GM12878 (cell line): Measurements from ENCODE around the gene DGAT2. TPM values are rescaled to one million over a fixed set of nuclear protein-coding genes. Genes with fewer than 3 reads are reported as not detected.

Source experiments
- ATAC-seq: fragments of 200-7000 bp; cut with Tn5 transposase; 3 replicates; pipeline ENCODE4 v1.9.1; 2020; ENCODE audit warnings: mild to moderate bottlenecking, moderate library complexity
- BruUV-seq: library from RNA; stranded (reverse); fragments of 400-500 nt; replicated peaks from 2 replicates; lab custom pipeline; 2021; lab: Mats Ljungman, UMichigan
- CTCF ChIA-PET: fragments of 300-600 bp; sonication (Branson Sonifier 250); formaldehyde crosslinking; extraction: SDS; loops from one replicate; lab custom pipeline; 2021; ENCODE audit warnings: inconsistent platforms; lab: Yijun Ruan, JAX
- POLR2A ChIA-PET: fragments of 350-600 bp; formaldehyde crosslinking; extraction: SDS; loops from one replicate; lab custom pipeline; 2021; ENCODE audit warnings: inconsistent platforms; lab: Charles Lee
- RAD21 ChIA-PET: fragments of 300-600 bp; sonication (Branson Sonifier 250); formaldehyde crosslinking; loops from one replicate; lab custom pipeline; 2023; ENCODE audit warnings: antibody characterized with exemption; ENCODE audit not compliant: unreplicated experiment; lab: Charles Lee
- SMC1A ChIA-PET: fragments of 300-600 bp; sonication (Branson Sonifier 250); formaldehyde crosslinking; loops from one replicate; lab custom pipeline; 2023; ENCODE audit not compliant: unreplicated experiment, uncharacterized antibody; lab: Charles Lee
- DNase-seq: peaks from one replicate; pipeline ENCODE4 v3.0.0-alpha.2; 2011; ENCODE audit warnings: low read depth, low spot score
- FAIRE-seq: peaks from 3 replicates; lab custom pipeline; 2011; peaks lifted over from hg19 to GRCh38; lab: Jason Lieb, UNC
- H2AFZ ChIP-seq: 2 replicates; pipeline ENCODE4 v1.6.0; 2011; ENCODE audit warnings: low read depth, low read length, control low read depth; ENCODE audit not compliant: control insufficient read depth
- H3K27ac ChIP-seq: 2 replicates; pipeline ENCODE4 v1.5.1; 2011; ENCODE audit warnings: control low read depth; ENCODE audit not compliant: control insufficient read depth, insufficient read depth
- H3K27me3 ChIP-seq, 2 experiments: replicated peaks in 1 of 2; 2 replicates each; pipeline versions ENCODE4 v1.6.0 to v1.6.1; 2011; ENCODE audit warnings: low read length in 1 of 2; ENCODE audit not compliant: control insufficient read depth in 2 of 2, insufficient read depth in 2 of 2
- H3K36me3 ChIP-seq, 2 experiments: 2 replicates each; pipeline ENCODE4 v1.5.1; 2011; ENCODE audit warnings: low read length in 1 of 2; ENCODE audit not compliant: control insufficient read depth in 2 of 2, insufficient read depth in 2 of 2
- H3K4me1 ChIP-seq: 2 replicates; pipeline ENCODE4 v1.6.1; 2011; ENCODE audit warnings: mild to moderate bottlenecking, low read length, moderate library complexity, mixed read lengths; ENCODE audit not compliant: control insufficient read depth, insufficient read depth
- H3K4me2 ChIP-seq: 2 replicates; pipeline ENCODE4 v1.6.0; 2011; ENCODE audit warnings: control low read depth; ENCODE audit not compliant: control insufficient read depth, insufficient read depth
- H3K4me3 ChIP-seq: fragments of 200-600 bp; sonication (generic); 2 replicates; pipeline ENCODE4 v1.5.1; 2016
- H3K79me2 ChIP-seq: 2 replicates; pipeline ENCODE4 v1.6.0; 2011; ENCODE audit warnings: low read length; ENCODE audit not compliant: control insufficient read depth, insufficient read depth
- H3K9ac ChIP-seq: 2 replicates; pipeline ENCODE4 v1.8.0; 2011; ENCODE audit warnings: low read length, control low read depth, mixed read lengths; ENCODE audit not compliant: control insufficient read depth, insufficient read depth
- H3K9me3 ChIP-seq: replicated peaks from 3 replicates; pipeline ENCODE4 v1.5.1; 2011; ENCODE audit warnings: mild to moderate bottlenecking, low read length; ENCODE audit not compliant: control insufficient read depth, insufficient read depth
- H4K20me1 ChIP-seq: 2 replicates; pipeline ENCODE4 v1.6.0; 2011; ENCODE audit not compliant: control insufficient read depth, insufficient read depth
- BRCA1 ChIP-seq: IDR thresholded peaks from 2 replicates; pipeline ENCODE4 v1.6.1; 2011; ENCODE audit warnings: low read depth, low read length, improper control_type of control experiment
- CBFB ChIP-seq: IDR thresholded peaks from 2 replicates; pipeline ENCODE4 v1.6.1; 2016; ENCODE audit warnings: antibody characterized with exemption, low read depth
- CBX5 ChIP-seq: sonication (generic); IDR thresholded peaks from 2 replicates; pipeline ENCODE4 v1.6.1; 2016; ENCODE audit warnings: low read depth, moderate library complexity, mild to moderate bottlenecking, inconsistent platforms
- EZH2 ChIP-seq: IDR thresholded peaks from 2 replicates; pipeline ENCODE4 v1.6.1; 2012; ENCODE audit warnings: low read depth, mild to moderate bottlenecking, control low read depth, inconsistent platforms, low read length, borderline replicate concordance; ENCODE audit not compliant: control insufficient read depth
- IRF3 ChIP-seq: fragments of 450-650 bp; IDR thresholded peaks from 2 replicates; pipeline ENCODE4 v1.6.1; 2014; ENCODE audit warnings: mild to moderate bottlenecking
- LARP7 ChIP-seq: fragments of 450-650 bp; IDR thresholded peaks from 2 replicates; pipeline ENCODE4 v1.6.1; 2017; ENCODE audit warnings: mild to moderate bottlenecking
- MTA2 ChIP-seq: fragments of 450-650 bp; IDR thresholded peaks from 2 replicates; pipeline ENCODE4 v1.6.1; 2016; ENCODE audit warnings: low read depth, mild to moderate bottlenecking, moderate library complexity
- MYB ChIP-seq: fragments of 150-350 bp; IDR thresholded peaks from 2 replicates; pipeline ENCODE4 v1.6.1; 2014; ENCODE audit warnings: mild to moderate bottlenecking, low read depth, low read length, borderline replicate concordance
- PBX3 ChIP-seq: IDR thresholded peaks from 2 replicates; pipeline ENCODE4 v1.6.1; 2011; ENCODE audit warnings: mild to moderate bottlenecking, low read depth, low read length, moderate library complexity; ENCODE audit not compliant: insufficient replicate concordance
- POLR2AphosphoS2 ChIP-seq: IDR thresholded peaks from 2 replicates; pipeline ENCODE4 v1.6.1; 2011; ENCODE audit warnings: low read depth, mild to moderate bottlenecking, low read length, improper control_type of control experiment, moderate library complexity
- POLR2AphosphoS5 ChIP-seq: IDR thresholded peaks from 2 replicates; pipeline ENCODE4 v1.6.1; 2011; ENCODE audit warnings: mild to moderate bottlenecking, low read length, inconsistent platforms
- SIX5 ChIP-seq: IDR thresholded peaks from 2 replicates; pipeline ENCODE4 v1.6.1; 2011; ENCODE audit warnings: mild to moderate bottlenecking, low read depth, low read length, moderate library complexity; ENCODE audit not compliant: severe bottlenecking
- SMAD1 ChIP-seq: fragments of 450-650 bp; IDR thresholded peaks from 2 replicates; pipeline ENCODE4 v1.6.1; 2018; ENCODE audit warnings: mild to moderate bottlenecking, low read depth; ENCODE audit not compliant: partially characterized antibody
- SREBF1 ChIP-seq: IDR thresholded peaks from 2 replicates; pipeline ENCODE4 v1.6.1; 2012; ENCODE audit warnings: mild to moderate bottlenecking, low read length
- TCF3 ChIP-seq: IDR thresholded peaks from 2 replicates; pipeline ENCODE4 v1.6.1; 2012; ENCODE audit warnings: low read depth, mild to moderate bottlenecking, low read length, borderline replicate concordance; ENCODE audit not compliant: insufficient read depth
- YBX1 ChIP-seq: fragments of 450-650 bp; IDR thresholded peaks from 2 replicates; pipeline ENCODE4 v1.6.1; 2016; ENCODE audit warnings: antibody characterized with exemption
- YY1 ChIP-seq: IDR thresholded peaks from 2 replicates; pipeline ENCODE4 v1.6.1; 2011; ENCODE audit warnings: low read depth, mild to moderate bottlenecking, low read length
- ZNF384 ChIP-seq: IDR thresholded peaks from 2 replicates; pipeline ENCODE4 v1.6.1; 2012; ENCODE audit warnings: low read depth, mild to moderate bottlenecking, low read length, improper control_type of control experiment, borderline replicate concordance
- WGBS: methylation state at CpG from one replicate; pipeline ENCODE4 v1.1.6; 2016; ENCODE audit warnings: low lambda C conversion rate; ENCODE audit not compliant: insufficient replicate concordance, insufficient coverage; ENCODE audit errors: missing lambda C conversion rate; 5-methylcytosine and 5-hydroxymethylcytosine counted together
- in situ Hi-C: fragments of 300-500 bp; cut with MboI; formaldehyde crosslinking; loops from 9 replicates; pipeline ENCODE4 v1.14.3; 2018; ENCODE audit warnings: mixed read lengths
- intact Hi-C: fragments of 100-400 bp; cut with micrococcal nuclease; formaldehyde crosslinking; loops from one replicate; pipeline ENCODE4 v1.14.2; 2022; ENCODE audit not compliant: unreplicated experiment
- polyA plus RNA-seq, 11 experiments: library from polyadenylated mRNA; depleted of rRNA in 4 of 11; unstranded in 6 of 11; stranded (reverse) in 5 of 11; fragments of >200 nt; fragmentation: Nextera tagmentation in 4 of 11; fragmentation: Illumina TruSeq in 1 of 11; extraction: Ambion mirVana in 4 of 11; extraction: Trizol in 1 of 11; gene quantifications; 1 replicate in 1 of 11; 2 replicates in 10 of 11; pipeline versions ENCODE4 v1.2.1 to v1.2.3, GENCODE V29; 2011 to 2016; ENCODE audit warnings: inconsistent platforms in 2 of 11, missing spikeins in 2 of 11, low read depth in 1 of 11
- total RNA-seq, 4 experiments: library from RNA; depleted of rRNA in 3 of 4; stranded (reverse); fragments of >200 nt in 3 of 4; fragmentation: Illumina TruSeq in 1 of 4; extraction: Trizol in 1 of 4; gene quantifications; 2 replicates each; pipeline versions ENCODE4 v1.2.1 to v1.2.3, GENCODE V29; 2013 to 2021

The DGAT2 gene
- total and polyA plus RNA-seq, 10 of the 15 experiments (the other 5 are each of a cell fraction or from before 2014, with no cell fraction given) = 5.1 to 25.9 (median 17.6) TPM

GRCh38 chr11:75770102-75770501 is 1.5 kb downstream of the DGAT2 start:
- in situ Hi-C loops = no loop called here
- BruUV-seq = TSS peak; percentile 49
- no peaks in the 10 kb centered on the region for H4K20me1 ChIP-seq
- RAD21 ChIA-PET = interaction anchor here (1.3 to 3.7 kb wide), 4 partner anchors 17 to 99 kb away, joined by 3 to 21 read pairs (median 4); no protein-coding TSS in a partner anchor
- H3K79me2 ChIP-seq = peaks cover 6% of the 10 kb centered on the region; the same call in 1 of the 2 replicates
- H3K36me3 ChIP-seq = no peaks in the 10 kb centered on the region
- ATAC-seq (no peak), FAIRE-seq (no peak)
- no peaks in the 10 kb centered on the region for H3K27me3 ChIP-seq
- peak overlapping the region; percentile 13; the same call in 1 of the 2 replicates for H3K4me3 ChIP-seq
- 42% methylated on average over 5 of the region's 5 CpGs for WGBS
- H3K9me3 ChIP-seq = no peaks in the 10 kb centered on the region
- peak overlapping the region; percentile 95 for H3K4me2 ChIP-seq
- no peak overlapping the region for H2AFZ ChIP-seq
- H3K4me1 ChIP-seq = peaks cover 56% of the 10 kb centered on the region
- no peak overlapping the region for H3K9ac ChIP-seq
- TF ChIP-seq TCF3 = no peak
- TF ChIP-seq MTA2 = no peak
- no peak for TF ChIP-seq MYB
- TF ChIP-seq YBX1 = no peak
- no peak for TF ChIP-seq POLR2AphosphoS5
- TF ChIP-seq SMAD1 = no peak
- TF ChIP-seq POLR2AphosphoS2 = no peak
- no peak for TF ChIP-seq LARP7
- no peak for TF ChIP-seq YY1
- TF ChIP-seq ZNF384 = no peak
- TF ChIP-seq SREBF1 = no peak
- no peak for TF ChIP-seq CBFB
- TF ChIP-seq EZH2 = no peak
- no peak for TF ChIP-seq CBX5
- TF ChIP-seq BRCA1 = no peak
- TF ChIP-seq SIX5 = no peak
- TF ChIP-seq PBX3 = no peak
- no peak for TF ChIP-seq IRF3
- TF ChIP-seq, all 136 proteins: peak for 0
- no peak for DNase-seq
- no peak overlapping the region for H3K27ac ChIP-seq
- ChIA-PET SMC1A (interaction anchor here (0.9 to 2.3 kb wide), 8 partner anchors 16 to 122 kb away, joined by 3 to 9 read pairs (median 4); no protein-coding TSS in a partner anchor), CTCF (interaction anchor here (0.6 to 3.7 kb wide), 5 partner anchors 16 to 172 kb away, joined by 3 to 22 read pairs (median 3); no protein-coding TSS in a partner anchor), POLR2A (interaction anchor here (0.6 to 1.7 kb wide), 4 partner anchors 12 to 54 kb away, joined by 3 to 7 read pairs (median 4); no protein-coding TSS in a partner anchor)
- intact Hi-C loops = no loop called here
